GM19372 (cell line): ENCODE data around the gene POFUT2.
"Not testable (repeated sequence)": the region's sequence is repeated elsewhere in the genome, so short reads cannot be mapped to it uniquely, and the experiment has no call there.

Experiments used
- ATAC-seq: cut with Tn5 transposase; IDR thresholded peaks from one replicate; pipeline ENCODE4 v1.9.1; 2021; ENCODE audit warnings: mild to moderate bottlenecking, low read depth, moderate library complexity; ENCODE audit not compliant: unreplicated experiment

The POFUT2 gene

GRCh38 chr21:45326891-45327440 is 39.3 kb upstream of the POFUT2 start:
- no peak for ATAC-seq

- no peak for ATAC-seq
Measured at GRCh38 chr21:45326169-45326851, 38.6 kb upstream of the POFUT2 start.

- no peak for ATAC-seq
Measured at GRCh38 chr21:45325206-45326168, 37.8 kb upstream of the POFUT2 start.

- no peak for ATAC-seq
Measured at GRCh38 chr21:45324489-45325205, 37.0 kb upstream of the POFUT2 start.

GRCh38 chr21:45323487-45324311 is 36.0 kb upstream of the POFUT2 start:
- no peak for ATAC-seq

GRCh38 chr21:45322960-45323461 is 35.3 kb upstream of the POFUT2 start:
- no peak for ATAC-seq

GRCh38 chr21:45322231-45322959 is 34.7 kb upstream of the POFUT2 start:
- no peak for ATAC-seq

- ATAC-seq, result no peak
Measured at GRCh38 chr21:45320261-45321025, 32.7 kb upstream of the POFUT2 start.

GRCh38 chr21:45319461-45320211 is 31.9 kb upstream of the POFUT2 start:
- no peak for ATAC-seq

GRCh38 chr21:45318556-45319404 is 31.1 kb upstream of the POFUT2 start:
- ATAC-seq, result no peak

GRCh38 chr21:45318146-45318555 is 30.5 kb upstream of the POFUT2 start:
- no peak for ATAC-seq

GRCh38 chr21:45317398-45318145 is 29.9 kb upstream of the POFUT2 start:
- ATAC-seq, result no peak

- ATAC-seq, result no peak
Measured at GRCh38 chr21:45316871-45317397, 29.2 kb upstream of the POFUT2 start.

GRCh38 chr21:45315676-45316470 is 28.2 kb upstream of the POFUT2 start:
- not testable (repeated sequence) for ATAC-seq

- no peak for ATAC-seq
Measured at GRCh38 chr21:45313682-45314081, 26.0 kb upstream of the POFUT2 start.
